OCI-LY7 (cell line): ENCODE measurements around the gene TYW5. TPM values are rescaled to one million over a fixed set of nuclear protein-coding genes. Genes with fewer than 3 reads are reported as not detected.

Source experiments
- BruUV-seq: library from RNA; stranded (reverse); fragments of 400-500 nt; replicated peaks from 2 replicates; lab custom pipeline; 2021; lab: Mats Ljungman, UMichigan
- CTCF ChIA-PET: fragments of 300-600 bp; sonication (Branson Sonifier 250); formaldehyde crosslinking; loops from one replicate; lab custom pipeline; 2022; ENCODE audit warnings: antibody characterized with exemption; ENCODE audit not compliant: unreplicated experiment; lab: Charles Lee
- POLR2A ChIA-PET: fragments of 300-600 bp; sonication (Branson Sonifier 250); formaldehyde crosslinking; loops from one replicate; lab custom pipeline; 2022; ENCODE audit warnings: antibody characterized with exemption; lab: Charles Lee
- DNase-seq: peaks from one replicate; pipeline ENCODE4 v3.0.0-alpha.2; 2015; ENCODE audit warnings: low spot score
- H2AFZ ChIP-seq: fragments of 200-600 bp; sonication (generic), shearing (Covaris generic); 2 replicates; pipeline ENCODE4 v1.6.1; 2014; ENCODE audit warnings: mild to moderate bottlenecking, antibody characterized with exemption, low read length, moderate library complexity
- H3K27ac ChIP-seq: fragments of 200-600 bp; sonication (generic); 2 replicates; pipeline ENCODE4 v1.5.1; 2014; ENCODE audit warnings: mixed run types, low read depth, mild to moderate bottlenecking, moderate library complexity, low read length, inconsistent platforms; ENCODE audit not compliant: poor library complexity, severe bottlenecking
- H3K36me3 ChIP-seq: fragments of 200-600 bp; sonication (generic); 2 replicates; pipeline ENCODE4 v1.6.1; 2014; ENCODE audit warnings: mild to moderate bottlenecking, antibody characterized with exemption, low read length, moderate library complexity, mixed read lengths; ENCODE audit not compliant: insufficient read depth
- H3K4me1 ChIP-seq: fragments of 200-600 bp; sonication (generic); 2 replicates; pipeline ENCODE4 v1.5.1; 2014; ENCODE audit warnings: mild to moderate bottlenecking, low read length; ENCODE audit not compliant: insufficient read depth, poor library complexity, severe bottlenecking
- H3K4me2 ChIP-seq: fragments of 200-600 bp; sonication (generic); 2 replicates; pipeline ENCODE4 v1.6.1; 2014; ENCODE audit warnings: mild to moderate bottlenecking, low read length
- H3K4me3 ChIP-seq: fragments of 200-600 bp; sonication (generic); 2 replicates; pipeline ENCODE4 v1.5.1; 2014; ENCODE audit warnings: mild to moderate bottlenecking, low read depth, low read length; ENCODE audit not compliant: poor library complexity, severe bottlenecking
- H3K79me2 ChIP-seq: fragments of 200-600 bp; sonication (generic); 2 replicates; pipeline ENCODE4 v1.6.1; 2016; ENCODE audit warnings: low read depth, mild to moderate bottlenecking, low read length, moderate library complexity, mixed read lengths; ENCODE audit not compliant: insufficient read depth
- H3K9me2 ChIP-seq: fragments of 200-600 bp; sonication (generic); 2 replicates; pipeline ENCODE4 v1.6.1; 2016; ENCODE audit warnings: mild to moderate bottlenecking, low read length, mixed read lengths; ENCODE audit not compliant: insufficient read depth
- H3K9me3 ChIP-seq: fragments of 200-600 bp; sonication (generic); 2 replicates; pipeline ENCODE4 v1.6.1; 2014; ENCODE audit warnings: mild to moderate bottlenecking, mixed run types, low read length, mixed read lengths
- H4K20me1 ChIP-seq: fragments of 200-600 bp; sonication (generic); 2 replicates; pipeline ENCODE4 v1.6.1; 2014; ENCODE audit warnings: mild to moderate bottlenecking, antibody characterized with exemption, low read length, moderate library complexity, mixed read lengths; ENCODE audit not compliant: insufficient read depth
- CTCF ChIP-seq: fragments of 200-600 bp; sonication (generic); conservative IDR thresholded peaks from 2 replicates; pipeline ENCODE4 v1.5.1; 2014; ENCODE audit warnings: mild to moderate bottlenecking, antibody characterized with exemption, low read length, moderate library complexity, mixed read lengths
- EZH2phosphoT487 ChIP-seq: fragments of 200-600 bp; sonication (generic); IDR thresholded peaks from 2 replicates; pipeline ENCODE4 v1.6.1; 2018; ENCODE audit warnings: low read depth, borderline replicate concordance, mild to moderate bottlenecking, mixed run types, antibody characterized with exemption, low read length, moderate library complexity, mixed read lengths
- intact Hi-C: fragments of 100-400 bp; cut with micrococcal nuclease; formaldehyde crosslinking; loops from one replicate; pipeline ENCODE4 v1.10.0; 2022; ENCODE audit not compliant: unreplicated experiment
- total RNA-seq, 2 experiments: library from RNA; depleted of rRNA in 1 of 2; stranded (reverse); fragments of >200 nt in 1 of 2; shearing (Covaris generic) in 1 of 2; gene quantifications; 2 replicates each; pipeline ENCODE4 v1.2.3, GENCODE V29; 2014 to 2022

Gene TYW5
- total RNA-seq, 2 experiments from 2014 or later: 7.1 to 8.9 TPM

GRCh38 chr2:199973703-199974102 is 18.4 kb upstream of the TYW5 start:
- peaks cover 37% of the 10 kb centered on the region; the same call in 1 of the 2 replicates for H3K36me3 ChIP-seq
- ChIA-PET POLR2A (interaction anchor here (0.6 to 1.2 kb wide), 3 partner anchors 10 to 12 kb away, joined by 3 to 4 read pairs (median 4); no protein-coding TSS in a partner anchor), CTCF (no interaction called here)
- no peaks in the 10 kb centered on the region for H3K9me3 ChIP-seq
- peaks cover 3% of the 10 kb centered on the region; the same call in 1 of the 2 replicates for H4K20me1 ChIP-seq
- H2AFZ ChIP-seq: no peak overlapping the region
- DNase-seq: no peak
- H3K4me3 ChIP-seq: no peak overlapping the region
- no peaks in the 10 kb centered on the region for H3K9me2 ChIP-seq
- intact Hi-C loops: loop anchor here (10.0 kb wide), 1 partner anchor 601 kb away; no protein-coding TSS in a partner anchor
- BruUV-seq: no TSS peak
- TF ChIP-seq CTCF: 0 out of 2 replicates have a peak, but pooled peaks have one; percentile 32
- TF ChIP-seq EZH2phosphoT487: no peak
- H3K27ac ChIP-seq: no peak overlapping the region
- no peak overlapping the region for H3K4me2 ChIP-seq
- H3K4me1 ChIP-seq: no peaks in the 10 kb centered on the region
- H3K79me2 ChIP-seq: no peaks in the 10 kb centered on the region

- H3K36me3 ChIP-seq: peaks cover 53% of the 10 kb centered on the region
- intact Hi-C loops: loop anchor here (10.0 kb wide), 1 partner anchor 603 kb away; no protein-coding TSS in a partner anchor
- no peak for DNase-seq
- no peak overlapping the region for H3K27ac ChIP-seq
- H3K79me2 ChIP-seq: no peaks in the 10 kb centered on the region
- H3K4me3 ChIP-seq: no peak overlapping the region
- POLR2A ChIA-PET: interaction anchor here (0.6 to 0.7 kb wide), 2 partner anchors 21 to 297 kb away, joined by 3 read pairs; no protein-coding TSS in a partner anchor
- H3K4me2 ChIP-seq: no peak overlapping the region
- H2AFZ ChIP-seq: no peak overlapping the region
- BruUV-seq: no TSS peak
- no peaks in the 10 kb centered on the region for H3K9me2 ChIP-seq
- no peaks in the 10 kb centered on the region for H3K4me1 ChIP-seq
- H3K9me3 ChIP-seq: no peaks in the 10 kb centered on the region
- TF ChIP-seq EZH2phosphoT487: no peak
- TF ChIP-seq CTCF: no peak
- H4K20me1 ChIP-seq: peaks cover 3% of the 10 kb centered on the region; the same call in 1 of the 2 replicates
- CTCF ChIA-PET: no interaction called here
These were observed 16.9 kb upstream of the TYW5 start for GRCh38 chr2:199972088-199972626.

- BruUV-seq: no TSS peak
- Histone ChIP-seq H3K4me2 (no peak overlapping the region), H3K4me1 (no peaks in the 10 kb centered on the region), H2AFZ (no peak overlapping the region), H3K79me2 (no peaks in the 10 kb centered on the region), H3K27ac (no peak overlapping the region), H3K4me3 (no peak overlapping the region), H3K9me3 (no peaks in the 10 kb centered on the region), H3K36me3 (peaks cover 78% of the 10 kb centered on the region), H4K20me1 (peaks cover 3% of the 10 kb centered on the region; the same call in 1 of the 2 replicates), H3K9me2 (no peaks in the 10 kb centered on the region)
- no peak for TF ChIP-seq EZH2phosphoT487
- no peak for TF ChIP-seq CTCF
- CTCF ChIA-PET: no interaction called here
- intact Hi-C loops: no loop called here
- POLR2A ChIA-PET: no interaction called here
- no peak for DNase-seq
These were observed 12.8 kb upstream of the TYW5 start for GRCh38 chr2:199968126-199968525.
